GM23338 (cell line): ENCODE measurements around the gene TM7SF3. TPM values are rescaled to one million over a fixed set of nuclear protein-coding genes. Genes with fewer than 3 reads are reported as not detected.

ENCODE experiments used
- ATAC-seq: fragments of 200-7000 bp; cut with Tn5 transposase; 3 replicates; pipeline ENCODE4 v1.9.1; 2020
- DNase-seq: peaks from one replicate; pipeline ENCODE4 v3.0.0-alpha.2; 2015; ENCODE audit warnings: low spot score
- H2AFZ ChIP-seq: fragments of 200-600 bp; sonication (generic); 2 replicates; pipeline ENCODE4 v1.8.0; 2016; ENCODE audit warnings: antibody characterized with exemption, mild to moderate bottlenecking, moderate library complexity
- H3F3A ChIP-seq: fragments of 200-600 bp; sonication (generic); replicated peaks from 2 replicates; pipeline ENCODE4 v1.8.0; 2017; ENCODE audit warnings: antibody characterized with exemption, mixed run types, low read depth
- H3K27ac ChIP-seq: fragments of 200-600 bp; sonication (generic); 2 replicates; pipeline ENCODE4 v1.6.1; 2016; ENCODE audit warnings: low read depth
- H3K27me3 ChIP-seq: fragments of 200-600 bp; sonication (generic); 2 replicates; pipeline ENCODE4 v1.8.0; 2016; ENCODE audit warnings: mild to moderate bottlenecking, mixed run types, moderate library complexity; ENCODE audit not compliant: insufficient read depth
- H3K36me3 ChIP-seq: fragments of 200-600 bp; sonication (generic); 2 replicates; pipeline ENCODE4 v1.8.0; 2016; ENCODE audit warnings: mild to moderate bottlenecking; ENCODE audit not compliant: insufficient read depth
- H3K4me1 ChIP-seq: fragments of 200-600 bp; sonication (generic); 2 replicates; pipeline ENCODE4 v1.8.0; 2016; ENCODE audit warnings: mild to moderate bottlenecking, moderate library complexity; ENCODE audit not compliant: insufficient read depth
- H3K4me2 ChIP-seq: fragments of 200-600 bp; sonication (generic); 2 replicates; pipeline ENCODE4 v1.7.1; 2017; ENCODE audit warnings: mixed run types
- H3K4me3 ChIP-seq: fragments of 200-600 bp; sonication (generic); 2 replicates; pipeline ENCODE4 v1.6.1; 2016; ENCODE audit warnings: mixed run types
- H3K79me2 ChIP-seq: fragments of 200-600 bp; sonication (generic); replicated peaks from 2 replicates; pipeline ENCODE4 v1.8.0; 2017; ENCODE audit warnings: mild to moderate bottlenecking; ENCODE audit not compliant: insufficient read depth
- H3K9me2 ChIP-seq: fragments of 200-600 bp; sonication (generic); 2 replicates; pipeline ENCODE4 v1.8.0; 2017; ENCODE audit not compliant: insufficient read depth
- H4K20me1 ChIP-seq: fragments of 200-600 bp; sonication (generic); replicated peaks from 2 replicates; pipeline ENCODE4 v1.8.0; 2017; ENCODE audit warnings: mild to moderate bottlenecking; ENCODE audit not compliant: insufficient read depth
- H3K27ac Mint-ChIP-seq: 2 replicates; pipeline ENCODE4 v1.8.0; 2020; ENCODE audit warnings: inconsistent platforms, mild to moderate bottlenecking, moderate library complexity, mixed read lengths
- H3K27me3 Mint-ChIP-seq: 3 replicates; pipeline ENCODE4 v1.8.0; 2022; ENCODE audit warnings: low read depth, mild to moderate bottlenecking, moderate library complexity, mixed read lengths, inconsistent platforms; ENCODE audit not compliant: insufficient read depth, poor library complexity
- H3K36me3 Mint-ChIP-seq: 3 replicates; pipeline ENCODE4 v1.8.0; 2021; ENCODE audit warnings: low read depth, mild to moderate bottlenecking, inconsistent platforms, moderate library complexity, mixed read lengths
- H3K4me1 Mint-ChIP-seq: 3 replicates; pipeline ENCODE4 v1.8.0; 2020; ENCODE audit warnings: mild to moderate bottlenecking, inconsistent platforms, mixed read lengths
- H3K4me3 Mint-ChIP-seq: 3 replicates; pipeline ENCODE4 v1.8.0; 2021; ENCODE audit warnings: moderate library complexity, mild to moderate bottlenecking, inconsistent platforms, mixed read lengths
- H3K9me3 Mint-ChIP-seq: 3 replicates; pipeline ENCODE4 v1.8.0; 2020; ENCODE audit warnings: moderate library complexity, mild to moderate bottlenecking, inconsistent platforms, mixed read lengths
- CREB1 ChIP-seq: fragments of 250-450 bp; sonication (Bioruptor Pico); IDR thresholded peaks from 2 replicates; pipeline ENCODE4 v1.5.0; 2020; ENCODE audit warnings: low read depth, mild to moderate bottlenecking, moderate library complexity
- ETS1 ChIP-seq: IDR thresholded peaks from 2 replicates; pipeline ENCODE4 v1.6.1; 2016; ENCODE audit warnings: antibody characterized with exemption
- EZH2 ChIP-seq: fragments of 200-600 bp; sonication (generic); IDR thresholded peaks from one replicate; pipeline ENCODE4 v1.8.0; 2017; ENCODE audit warnings: antibody characterized with exemption, mild to moderate bottlenecking, low read depth; ENCODE audit not compliant: unreplicated experiment
- EZH2phosphoT487 ChIP-seq: fragments of 200-600 bp; sonication (generic); IDR thresholded peaks from one replicate; pipeline ENCODE4 v1.8.1; 2018; ENCODE audit warnings: antibody characterized with exemption; ENCODE audit not compliant: unreplicated experiment
- JUNB ChIP-seq: IDR thresholded peaks from one replicate; pipeline ENCODE4 v1.6.1; 2016; ENCODE audit warnings: antibody characterized with exemption; ENCODE audit not compliant: unreplicated experiment
- NANOG ChIP-seq: IDR thresholded peaks from 2 replicates; pipeline ENCODE4 v1.6.1; 2016; ENCODE audit warnings: antibody characterized with exemption, borderline replicate concordance
- POLR2AphosphoS5 ChIP-seq: IDR thresholded peaks from 2 replicates; pipeline ENCODE4 v1.6.1; 2016; ENCODE audit warnings: antibody characterized with exemption, low read depth
- STAT1 ChIP-seq: IDR thresholded peaks from one replicate; pipeline ENCODE4 v1.6.1; 2016; ENCODE audit warnings: antibody characterized with exemption; ENCODE audit not compliant: unreplicated experiment
- ZNF114 ChIP-seq: fragments of 250-450 bp; sonication (Bioruptor Pico); IDR thresholded peaks from 2 replicates; pipeline ENCODE4 v1.5.0; 2020; ENCODE audit warnings: mild to moderate bottlenecking, moderate library complexity
- polyA plus RNA-seq: library from polyadenylated mRNA; unstranded; fragments of >200 nt; fragmentation: Nextera tagmentation; extraction: Ambion mirVana; gene quantifications from 2 replicates; pipeline ENCODE4 v1.2.1, GENCODE V29; 2016
- total RNA-seq: library from RNA; depleted of rRNA; stranded (reverse); fragments of >200 nt; shearing (Covaris generic); gene quantifications from 2 replicates; pipeline ENCODE4 v1.2.3, GENCODE V29; 2014
- TF ChIP-seq, protein P1 (sequence below), 2 experiments: fragments of 200-600 bp in 1 of 2; sonication (generic) in 1 of 2; conservative IDR thresholded peaks; 2 replicates each; pipeline versions ENCODE4 v1.5.1 to v1.6.1; 2016 to 2017; ENCODE audit warnings: antibody characterized with exemption in 2 of 2, low read depth in 2 of 2, mild to moderate bottlenecking in 2 of 2, moderate library complexity in 1 of 2
- TF ChIP-seq, protein P2 (sequence below): fragments of 250-450 bp; sonication (Bioruptor Pico); IDR thresholded peaks from 2 replicates; pipeline ENCODE4 v1.5.0; 2020; ENCODE audit warnings: mild to moderate bottlenecking, moderate library complexity

Gene TM7SF3
- total and polyA plus RNA-seq, 2 experiments from 2014 or later: 30.3 to 121 TPM

DNA sequence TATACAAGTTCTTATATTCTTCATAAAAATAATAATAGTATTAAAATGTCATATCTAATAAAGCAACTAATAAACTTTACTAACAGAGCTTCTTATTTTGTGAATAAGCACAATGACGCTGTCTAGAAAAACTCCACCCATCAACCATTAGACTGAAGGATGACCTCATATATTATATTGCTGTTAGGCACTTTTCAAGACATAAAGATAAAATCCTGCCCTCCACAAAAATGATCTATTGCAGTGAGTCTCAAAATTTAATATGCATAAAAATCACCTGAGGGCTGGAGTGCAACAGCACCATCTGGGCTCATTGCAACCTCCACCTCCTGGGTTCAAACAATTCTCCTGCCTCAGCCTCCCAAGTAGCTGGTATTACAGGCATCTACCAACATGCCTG, 20.1 kb downstream of the TM7SF3 start:
- H3F3A ChIP-seq: no peaks in the 10 kb centered on the region
- no peak overlapping the region for H3K4me3 ChIP-seq
- H3K27me3 ChIP-seq: no peaks in the 10 kb centered on the region
- H4K20me1 ChIP-seq: peaks cover 4% of the 10 kb centered on the region
- Mint-ChIP-seq H3K4me1 (no peaks in the 10 kb centered on the region), H3K27ac (no peak overlapping the region), H3K4me3 (no peak overlapping the region), H3K9me3 (no peaks in the 10 kb centered on the region), H3K27me3 (no peaks in the 10 kb centered on the region), H3K36me3 (peaks cover 26% of the 10 kb centered on the region)
- ATAC-seq: no peak
- no peaks in the 10 kb centered on the region for H3K4me1 ChIP-seq
- no peak for DNase-seq
- H3K4me2 ChIP-seq: no peak overlapping the region
- 0 out of 2 replicates have a peak, but pooled peaks cover 3% of the 10 kb centered on the region for H3K79me2 ChIP-seq
- no peaks in the 10 kb centered on the region for H3K9me2 ChIP-seq
- no peak overlapping the region for H2AFZ ChIP-seq
- TF ChIP-seq ETS1 (no peak), CREB1 (CRISPR knock-in tag) (no peak), JUNB (no peak), ZNF114 (CRISPR knock-in tag) (no peak), EZH2 (no peak), NANOG (no peak), POLR2AphosphoS5 (no peak), STAT1 (no peak), EZH2phosphoT487 (no peak)
- TF ChIP-seq, protein P1, sequence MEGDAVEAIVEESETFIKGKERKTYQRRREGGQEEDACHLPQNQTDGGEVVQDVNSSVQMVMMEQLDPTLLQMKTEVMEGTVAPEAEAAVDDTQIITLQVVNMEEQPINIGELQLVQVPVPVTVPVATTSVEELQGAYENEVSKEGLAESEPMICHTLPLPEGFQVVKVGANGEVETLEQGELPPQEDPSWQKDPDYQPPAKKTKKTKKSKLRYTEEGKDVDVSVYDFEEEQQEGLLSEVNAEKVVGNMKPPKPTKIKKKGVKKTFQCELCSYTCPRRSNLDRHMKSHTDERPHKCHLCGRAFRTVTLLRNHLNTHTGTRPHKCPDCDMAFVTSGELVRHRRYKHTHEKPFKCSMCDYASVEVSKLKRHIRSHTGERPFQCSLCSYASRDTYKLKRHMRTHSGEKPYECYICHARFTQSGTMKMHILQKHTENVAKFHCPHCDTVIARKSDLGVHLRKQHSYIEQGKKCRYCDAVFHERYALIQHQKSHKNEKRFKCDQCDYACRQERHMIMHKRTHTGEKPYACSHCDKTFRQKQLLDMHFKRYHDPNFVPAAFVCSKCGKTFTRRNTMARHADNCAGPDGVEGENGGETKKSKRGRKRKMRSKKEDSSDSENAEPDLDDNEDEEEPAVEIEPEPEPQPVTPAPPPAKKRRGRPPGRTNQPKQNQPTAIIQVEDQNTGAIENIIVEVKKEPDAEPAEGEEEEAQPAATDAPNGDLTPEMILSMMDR (conservative IDR thresholded peaks at IDR 0.05; ENCODE audit: low read depth in 2 of 2): no peak
- TF ChIP-seq, protein P2, sequence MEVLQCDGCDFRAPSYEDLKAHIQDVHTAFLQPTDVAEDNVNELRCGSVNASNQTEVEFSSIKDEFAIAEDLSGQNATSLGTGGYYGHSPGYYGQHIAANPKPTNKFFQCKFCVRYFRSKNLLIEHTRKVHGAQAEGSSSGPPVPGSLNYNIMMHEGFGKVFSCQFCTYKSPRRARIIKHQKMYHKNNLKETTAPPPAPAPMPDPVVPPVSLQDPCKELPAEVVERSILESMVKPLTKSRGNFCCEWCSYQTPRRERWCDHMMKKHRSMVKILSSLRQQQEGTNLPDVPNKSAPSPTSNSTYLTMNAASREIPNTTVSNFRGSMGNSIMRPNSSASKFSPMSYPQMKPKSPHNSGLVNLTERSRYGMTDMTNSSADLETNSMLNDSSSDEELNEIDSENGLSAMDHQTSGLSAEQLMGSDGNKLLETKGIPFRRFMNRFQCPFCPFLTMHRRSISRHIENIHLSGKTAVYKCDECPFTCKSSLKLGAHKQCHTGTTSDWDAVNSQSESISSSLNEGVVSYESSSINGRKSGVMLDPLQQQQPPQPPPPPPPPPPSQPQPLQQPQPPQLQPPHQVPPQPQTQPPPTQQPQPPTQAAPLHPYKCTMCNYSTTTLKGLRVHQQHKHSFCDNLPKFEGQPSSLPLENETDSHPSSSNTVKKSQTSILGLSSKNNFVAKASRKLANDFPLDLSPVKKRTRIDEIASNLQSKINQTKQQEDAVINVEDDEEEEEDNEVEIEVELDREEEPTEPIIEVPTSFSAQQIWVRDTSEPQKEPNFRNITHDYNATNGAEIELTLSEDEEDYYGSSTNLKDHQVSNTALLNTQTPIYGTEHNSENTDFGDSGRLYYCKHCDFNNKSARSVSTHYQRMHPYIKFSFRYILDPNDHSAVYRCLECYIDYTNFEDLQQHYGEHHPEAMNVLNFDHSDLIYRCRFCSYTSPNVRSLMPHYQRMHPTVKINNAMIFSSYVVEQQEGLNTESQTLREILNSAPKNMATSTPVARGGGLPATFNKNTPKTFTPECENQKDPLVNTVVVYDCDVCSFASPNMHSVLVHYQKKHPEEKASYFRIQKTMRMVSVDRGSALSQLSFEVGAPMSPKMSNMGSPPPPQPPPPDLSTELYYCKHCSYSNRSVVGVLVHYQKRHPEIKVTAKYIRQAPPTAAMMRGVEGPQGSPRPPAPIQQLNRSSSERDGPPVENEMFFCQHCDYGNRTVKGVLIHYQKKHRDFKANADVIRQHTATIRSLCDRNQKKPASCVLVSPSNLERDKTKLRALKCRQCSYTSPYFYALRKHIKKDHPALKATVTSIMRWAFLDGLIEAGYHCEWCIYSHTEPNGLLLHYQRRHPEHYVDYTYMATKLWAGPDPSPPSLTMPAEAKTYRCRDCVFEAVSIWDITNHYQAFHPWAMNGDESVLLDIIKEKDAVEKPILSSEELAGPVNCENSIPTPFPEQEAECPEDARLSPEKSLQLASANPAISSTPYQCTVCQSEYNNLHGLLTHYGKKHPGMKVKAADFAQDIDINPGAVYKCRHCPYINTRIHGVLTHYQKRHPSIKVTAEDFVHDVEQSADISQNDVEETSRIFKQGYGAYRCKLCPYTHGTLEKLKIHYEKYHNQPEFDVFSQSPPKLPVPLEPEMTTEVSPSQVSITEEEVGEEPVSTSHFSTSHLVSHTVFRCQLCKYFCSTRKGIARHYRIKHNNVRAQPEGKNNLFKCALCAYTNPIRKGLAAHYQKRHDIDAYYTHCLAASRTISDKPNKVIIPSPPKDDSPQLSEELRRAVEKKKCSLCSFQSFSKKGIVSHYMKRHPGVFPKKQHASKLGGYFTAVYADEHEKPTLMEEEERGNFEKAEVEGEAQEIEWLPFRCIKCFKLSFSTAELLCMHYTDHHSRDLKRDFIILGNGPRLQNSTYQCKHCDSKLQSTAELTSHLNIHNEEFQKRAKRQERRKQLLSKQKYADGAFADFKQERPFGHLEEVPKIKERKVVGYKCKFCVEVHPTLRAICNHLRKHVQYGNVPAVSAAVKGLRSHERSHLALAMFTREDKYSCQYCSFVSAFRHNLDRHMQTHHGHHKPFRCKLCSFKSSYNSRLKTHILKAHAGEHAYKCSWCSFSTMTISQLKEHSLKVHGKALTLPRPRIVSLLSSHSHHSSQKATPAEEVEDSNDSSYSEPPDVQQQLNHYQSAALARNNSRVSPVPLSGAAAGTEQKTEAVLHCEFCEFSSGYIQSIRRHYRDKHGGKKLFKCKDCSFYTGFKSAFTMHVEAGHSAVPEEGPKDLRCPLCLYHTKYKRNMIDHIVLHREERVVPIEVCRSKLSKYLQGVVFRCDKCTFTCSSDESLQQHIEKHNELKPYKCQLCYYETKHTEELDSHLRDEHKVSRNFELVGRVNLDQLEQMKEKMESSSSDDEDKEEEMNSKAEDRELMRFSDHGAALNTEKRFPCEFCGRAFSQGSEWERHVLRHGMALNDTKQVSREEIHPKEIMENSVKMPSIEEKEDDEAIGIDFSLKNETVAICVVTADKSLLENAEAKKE (CRISPR knock-in tag): no peak
- H3K36me3 ChIP-seq: peaks cover 28% of the 10 kb centered on the region
- H3K27ac ChIP-seq: no peak overlapping the region
